ENCODE measurements around the gene CFDP1. TPM values are rescaled to one million over a fixed set of nuclear protein-coding genes. Genes with fewer than 3 reads are reported as not detected.

Gene CFDP1
- total RNA-seq, 4 donors from 2014 or later, result 36.7 to 81.4 (median 48.2) TPM

- H3K36me3 ChIP-seq, result no peaks in the 10 kb centered on the region
- 43% methylated on average over 6 of the region's 6 CpGs for WGBS
- TF ChIP-seq POLR2AphosphoS5 (IDR thresholded peaks at IDR 0.05) (peak in 1 of 3 donors; percentile 20), POLR2A (IDR thresholded peaks at IDR 0.05) (no peak)
- peaks cover 56% of the 10 kb centered on the region for H3K4me1 ChIP-seq
- H3K27ac ChIP-seq, result peak overlapping the region; percentile 70
- H3K9me3 ChIP-seq, result no peaks in the 10 kb centered on the region
- DNase-seq (ENCODE audit: low spot score in 2 of 2), result no peak
- no peaks in the 10 kb centered on the region for H3K27me3 ChIP-seq
- no peak overlapping the region for H3K4me3 ChIP-seq
Measured at GRCh38 chr16:75377729-75378386, 55.4 kb downstream of the CFDP1 start.

DNA sequence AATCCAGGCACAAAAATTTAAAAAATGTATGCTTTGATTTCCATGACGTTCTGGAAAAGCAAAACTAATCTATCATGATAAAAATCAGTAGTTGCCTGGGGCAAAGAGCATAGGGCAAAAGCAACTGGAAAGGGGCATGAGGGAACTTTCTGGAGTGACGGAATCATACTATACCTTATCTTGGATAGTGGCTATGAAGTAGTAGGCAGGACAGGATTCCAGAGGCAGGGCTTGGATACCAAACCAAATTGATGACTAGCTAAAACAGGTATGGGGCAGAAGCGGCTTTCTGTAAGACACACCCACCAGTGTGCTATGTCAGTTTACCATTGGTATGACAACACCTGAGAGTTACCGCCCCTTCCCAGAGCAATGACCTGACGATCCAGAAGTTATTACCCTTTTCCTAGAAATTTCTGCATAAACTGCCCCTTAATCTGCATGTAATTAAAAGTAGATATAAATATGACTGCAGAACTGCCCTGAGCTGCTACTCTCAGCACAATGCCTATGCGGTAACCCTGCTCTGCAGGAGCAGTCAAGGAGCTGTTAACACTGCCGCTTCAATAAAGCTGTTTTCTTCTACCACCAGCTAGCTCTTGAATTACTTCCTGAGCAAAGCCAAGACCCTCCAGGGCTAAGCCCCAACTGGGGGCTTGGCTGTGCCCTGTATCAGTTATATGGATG is 56.7 kb downstream of the CFDP1 start:
- no peaks in the 10 kb centered on the region for H3K9me3 ChIP-seq

GRCh38 chr16:75374388-75374787 is 58.9 kb downstream of the CFDP1 start:
- peaks cover 30% of the 10 kb centered on the region for H3K4me1 ChIP-seq
- H3K4me3 ChIP-seq, result no peak overlapping the region
- no peak for DNase-seq (ENCODE audit: low spot score in 2 of 2)
- TF ChIP-seq POLR2A (IDR thresholded peaks at IDR 0.05), result no peak
- TF ChIP-seq EP300 (IDR thresholded peaks at IDR 0.05), result no peak
- TF ChIP-seq, protein P1, sequence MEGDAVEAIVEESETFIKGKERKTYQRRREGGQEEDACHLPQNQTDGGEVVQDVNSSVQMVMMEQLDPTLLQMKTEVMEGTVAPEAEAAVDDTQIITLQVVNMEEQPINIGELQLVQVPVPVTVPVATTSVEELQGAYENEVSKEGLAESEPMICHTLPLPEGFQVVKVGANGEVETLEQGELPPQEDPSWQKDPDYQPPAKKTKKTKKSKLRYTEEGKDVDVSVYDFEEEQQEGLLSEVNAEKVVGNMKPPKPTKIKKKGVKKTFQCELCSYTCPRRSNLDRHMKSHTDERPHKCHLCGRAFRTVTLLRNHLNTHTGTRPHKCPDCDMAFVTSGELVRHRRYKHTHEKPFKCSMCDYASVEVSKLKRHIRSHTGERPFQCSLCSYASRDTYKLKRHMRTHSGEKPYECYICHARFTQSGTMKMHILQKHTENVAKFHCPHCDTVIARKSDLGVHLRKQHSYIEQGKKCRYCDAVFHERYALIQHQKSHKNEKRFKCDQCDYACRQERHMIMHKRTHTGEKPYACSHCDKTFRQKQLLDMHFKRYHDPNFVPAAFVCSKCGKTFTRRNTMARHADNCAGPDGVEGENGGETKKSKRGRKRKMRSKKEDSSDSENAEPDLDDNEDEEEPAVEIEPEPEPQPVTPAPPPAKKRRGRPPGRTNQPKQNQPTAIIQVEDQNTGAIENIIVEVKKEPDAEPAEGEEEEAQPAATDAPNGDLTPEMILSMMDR (IDR thresholded peaks at IDR 0.05), result no peak
- TF ChIP-seq POLR2AphosphoS5 (IDR thresholded peaks at IDR 0.05), result no peak
- no peaks in the 10 kb centered on the region for H3K36me3 ChIP-seq
- H3K27ac ChIP-seq, result no peak overlapping the region
- H3K27me3 ChIP-seq, result no peaks in the 10 kb centered on the region
- 100% methylated on average over 2 of the region's 2 CpGs for WGBS
- no peaks in the 10 kb centered on the region for H3K9me3 ChIP-seq

More for the DNA sequence above, 56.7 kb downstream of the CFDP1 start:
- DNase-seq (ENCODE audit: low spot score in 2 of 2), result no peak
- Histone ChIP-seq H3K27me3 (no peaks in the 10 kb centered on the region), H3K4me3 (no peak overlapping the region), H3K4me1 (peaks cover 47% of the 10 kb centered on the region), H3K27ac (no peak overlapping the region), H3K36me3 (no peaks in the 10 kb centered on the region)
- TF ChIP-seq POLR2A (IDR thresholded peaks at IDR 0.05) (no peak), EP300 (IDR thresholded peaks at IDR 0.05) (no peak), POLR2AphosphoS5 (IDR thresholded peaks at IDR 0.05) (no peak)
- TF ChIP-seq, protein P1 (IDR thresholded peaks at IDR 0.05), result no peak
- WGBS, result 70% methylated on average over 7 of the region's 7 CpGs

- Histone ChIP-seq H3K27me3 (no peaks in the 10 kb centered on the region), H3K4me1 (peaks cover 12% of the 10 kb centered on the region), H3K4me3 (no peak overlapping the region), H3K9me3 (no peaks in the 10 kb centered on the region), H3K27ac (no peak overlapping the region), H3K36me3 (no peaks in the 10 kb centered on the region)
- no peak for DNase-seq (ENCODE audit: low spot score in 2 of 2)
- WGBS, result 76% methylated on average over 3 of the region's 3 CpGs
- TF ChIP-seq POLR2A (IDR thresholded peaks at IDR 0.05) (no peak), EP300 (IDR thresholded peaks at IDR 0.05) (no peak), POLR2AphosphoS5 (IDR thresholded peaks at IDR 0.05) (no peak)
- TF ChIP-seq, protein P1 (IDR thresholded peaks at IDR 0.05), result no peak
Measured at GRCh38 chr16:75372236-75372856, 61.0 kb downstream of the CFDP1 start.

GRCh38 chr16:75371171-75371570 is 62.1 kb downstream of the CFDP1 start:
- Histone ChIP-seq H3K4me1 (peaks cover 3% of the 10 kb centered on the region), H3K4me3 (no peak overlapping the region), H3K36me3 (no peaks in the 10 kb centered on the region), H3K27ac (no peak overlapping the region), H3K27me3 (no peaks in the 10 kb centered on the region), H3K9me3 (no peaks in the 10 kb centered on the region)
- no peak for DNase-seq (ENCODE audit: low spot score in 2 of 2)
- WGBS, result 80% methylated on average over 3 of the region's 3 CpGs
- TF ChIP-seq POLR2AphosphoS5 (IDR thresholded peaks at IDR 0.05) (no peak), POLR2A (IDR thresholded peaks at IDR 0.05) (no peak), EP300 (IDR thresholded peaks at IDR 0.05) (no peak)
- TF ChIP-seq, protein P1 (IDR thresholded peaks at IDR 0.05), result no peak

Data from suprapubic skin (tissue), 4 donors.